Keratinocyte (primary cell): ENCODE measurements around the gene CD74. TPM values are rescaled to one million over a fixed set of nuclear protein-coding genes. Genes with fewer than 3 reads are reported as not detected.

Source experiments
- DNase-seq: peaks from one replicate; pipeline ENCODE4 v3.0.0-alpha.2; 2011; ENCODE audit warnings: low read depth, missing footprints, low spot score
- FAIRE-seq: peaks from 2 replicates; lab custom pipeline; 2011; peaks lifted over from hg19 to GRCh38; lab: Jason Lieb, UNC
- H2AFZ ChIP-seq: 2 replicates; pipeline ENCODE4 v1.6.0; 2012; ENCODE audit warnings: low read length, control low read depth, inconsistent platforms; ENCODE audit not compliant: control insufficient read depth
- H3K27ac ChIP-seq: 2 replicates; pipeline ENCODE4 v1.5.1; 2011; ENCODE audit warnings: low read length; ENCODE audit not compliant: control insufficient read depth, insufficient read depth
- H3K27me3 ChIP-seq: 3 replicates; pipeline ENCODE4 v1.6.0; 2011; ENCODE audit warnings: low read length; ENCODE audit not compliant: control insufficient read depth, insufficient read depth; ENCODE audit errors: extremely low read depth
- H3K36me3 ChIP-seq, 2 experiments: 2 replicates in 1 of 2; 3 replicates in 1 of 2; pipeline ENCODE4 v1.5.1; 2011; ENCODE audit warnings: low read length in 2 of 2, mild to moderate bottlenecking in 1 of 2; ENCODE audit not compliant: control insufficient read depth in 2 of 2, insufficient read depth in 2 of 2; ENCODE audit errors: extremely low read depth in 1 of 2
- H3K4me1 ChIP-seq: 3 replicates; pipeline ENCODE4 v1.5.1; 2011; ENCODE audit warnings: low read length; ENCODE audit not compliant: control insufficient read depth, insufficient read depth; ENCODE audit errors: extremely low read depth
- H3K4me2 ChIP-seq: 3 replicates; pipeline ENCODE4 v1.6.0; 2011; ENCODE audit warnings: low read depth, low read length; ENCODE audit not compliant: control insufficient read depth, insufficient read depth; ENCODE audit errors: extremely low read depth
- H3K4me3 ChIP-seq, 3 experiments: fragments of 200-600 bp in 1 of 3; sonication (generic) in 1 of 3; 2 replicates in 2 of 3; 3 replicates in 1 of 3; pipeline ENCODE4 v1.5.1; 2011 to 2016; ENCODE audit warnings: low read length in 3 of 3, mild to moderate bottlenecking in 3 of 3, control low read depth in 2 of 3, inconsistent platforms in 1 of 3, low read depth in 1 of 3, mixed read lengths in 1 of 3, mixed run types in 1 of 3, moderate library complexity in 1 of 3; ENCODE audit not compliant: control insufficient read depth in 2 of 3, insufficient read depth in 2 of 3; ENCODE audit errors: extremely low read depth in 1 of 3
- H3K79me2 ChIP-seq: 2 replicates; pipeline ENCODE4 v1.6.0; 2012; ENCODE audit warnings: low read length; ENCODE audit not compliant: control insufficient read depth, insufficient read depth
- H3K9ac ChIP-seq: 3 replicates; pipeline ENCODE4 v1.6.0; 2011; ENCODE audit warnings: low read length; ENCODE audit not compliant: control insufficient read depth, insufficient read depth; ENCODE audit errors: extremely low read depth
- H3K9me1 ChIP-seq: 3 replicates; pipeline ENCODE4 v1.6.0; 2011; ENCODE audit warnings: low read length; ENCODE audit not compliant: control insufficient read depth, insufficient read depth; ENCODE audit errors: extremely low read depth
- H3K9me3 ChIP-seq: 2 replicates; pipeline ENCODE4 v1.5.1; 2012; ENCODE audit warnings: low read depth, low read length; ENCODE audit not compliant: control insufficient read depth
- H4K20me1 ChIP-seq: 3 replicates; pipeline ENCODE4 v1.6.0; 2011; ENCODE audit warnings: low read length; ENCODE audit not compliant: control insufficient read depth, insufficient read depth; ENCODE audit errors: extremely low read depth
- EZH2 ChIP-seq: IDR thresholded peaks from one replicate; pipeline ENCODE4 v1.6.1; 2012; ENCODE audit warnings: inconsistent platforms, mild to moderate bottlenecking, low read length, moderate library complexity
- dilution Hi-C: fragments of 300-500 bp; cut with MboI; formaldehyde crosslinking; loops from one replicate; pipeline ENCODE4 v1.7.0; 2020; ENCODE audit warnings: low sequenced_read_pairs; ENCODE audit not compliant: extremely low pct_ligation_motif_present
- polyA plus RNA-seq, 5 experiments: library from polyadenylated mRNA; depleted of rRNA in 3 of 5; stranded (reverse) in 3 of 5; stranded (forward) in 1 of 5; unstranded in 1 of 5; fragments of >200 nt; gene quantifications; 1 replicate in 1 of 5; 2 replicates in 3 of 5; 3 replicates in 1 of 5; pipeline versions ENCODE4 v1.2.1 to v1.2.3, GENCODE V29; 2011 to 2012; ENCODE audit warnings: missing spikeins in 2 of 5, low read depth in 1 of 5, low replicate concordance in 1 of 5
- TF ChIP-seq, protein P1 (sequence below), 3 experiments: IDR thresholded peaks in 1 of 3; conservative IDR thresholded peaks in 1 of 3; optimal IDR thresholded peaks in 1 of 3; 2 replicates in 2 of 3; 3 replicates in 1 of 3; pipeline versions ENCODE3 to v1.5.1; 2011; ENCODE audit warnings: low read length in 3 of 3, mild to moderate bottlenecking in 3 of 3, moderate library complexity in 2 of 3, control low read depth in 1 of 3, inconsistent platforms in 1 of 3; ENCODE audit not compliant: insufficient read depth in 2 of 3; ENCODE audit errors: extremely low read depth in 1 of 3

CD74 gene
- polyA plus RNA-seq, 1 donor (not counting 4 experiments of a cell fraction or from before 2014, with no cell fraction given) = 0.71 TPM

DNA sequence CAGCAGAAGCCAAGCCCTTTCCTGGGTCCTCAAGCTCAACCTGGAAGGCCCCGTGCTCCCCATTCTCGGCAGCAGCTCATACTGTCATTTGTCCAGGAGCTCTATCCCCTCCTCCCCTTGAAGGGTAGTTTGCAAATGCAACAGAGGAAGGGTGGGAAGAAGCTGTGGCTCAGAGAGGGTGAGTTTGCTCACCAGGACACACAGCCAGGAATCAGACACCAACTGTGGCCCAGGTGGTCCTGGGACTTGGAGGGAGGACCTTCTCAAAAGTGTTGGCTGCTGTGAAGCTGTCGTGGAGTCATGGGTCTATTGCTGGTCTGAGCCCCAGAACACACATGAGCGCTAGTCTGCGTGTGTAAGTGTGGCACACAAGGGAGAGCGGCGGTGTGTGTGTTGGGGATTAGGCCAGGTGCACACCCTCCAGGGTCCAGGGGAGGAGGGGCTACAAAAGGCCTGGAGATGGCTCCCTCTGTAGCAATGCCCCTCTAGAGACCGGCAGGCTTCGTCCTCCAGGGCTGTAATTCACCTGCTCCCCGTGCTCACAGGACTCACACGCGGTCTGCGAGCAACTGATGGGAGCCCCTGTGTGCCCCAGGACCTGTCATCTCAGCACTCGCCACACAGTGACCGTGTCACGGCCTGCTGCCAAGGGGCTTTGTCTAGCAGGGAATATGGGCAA lies 45.0 kb upstream of the CD74 start:
- Histone ChIP-seq H3K9me3 (no peaks in the 10 kb centered on the region), H3K4me1 (peaks cover 7% of the 10 kb centered on the region), H3K9me1 (no peaks in the 10 kb centered on the region), H4K20me1 (no peaks in the 10 kb centered on the region), H2AFZ (no peak overlapping the region), H3K4me3 (no peak overlapping the region), H3K4me2 (no peak overlapping the region), H3K27ac (no peak overlapping the region), H3K79me2 (no peaks in the 10 kb centered on the region), H3K27me3 (no peaks in the 10 kb centered on the region), H3K36me3 (no peaks in the 10 kb centered on the region), H3K9ac (no peak overlapping the region)
- dilution Hi-C loops = no loop called here
- FAIRE-seq = no peak
- DNase-seq = no peak
- TF ChIP-seq, protein P1, sequence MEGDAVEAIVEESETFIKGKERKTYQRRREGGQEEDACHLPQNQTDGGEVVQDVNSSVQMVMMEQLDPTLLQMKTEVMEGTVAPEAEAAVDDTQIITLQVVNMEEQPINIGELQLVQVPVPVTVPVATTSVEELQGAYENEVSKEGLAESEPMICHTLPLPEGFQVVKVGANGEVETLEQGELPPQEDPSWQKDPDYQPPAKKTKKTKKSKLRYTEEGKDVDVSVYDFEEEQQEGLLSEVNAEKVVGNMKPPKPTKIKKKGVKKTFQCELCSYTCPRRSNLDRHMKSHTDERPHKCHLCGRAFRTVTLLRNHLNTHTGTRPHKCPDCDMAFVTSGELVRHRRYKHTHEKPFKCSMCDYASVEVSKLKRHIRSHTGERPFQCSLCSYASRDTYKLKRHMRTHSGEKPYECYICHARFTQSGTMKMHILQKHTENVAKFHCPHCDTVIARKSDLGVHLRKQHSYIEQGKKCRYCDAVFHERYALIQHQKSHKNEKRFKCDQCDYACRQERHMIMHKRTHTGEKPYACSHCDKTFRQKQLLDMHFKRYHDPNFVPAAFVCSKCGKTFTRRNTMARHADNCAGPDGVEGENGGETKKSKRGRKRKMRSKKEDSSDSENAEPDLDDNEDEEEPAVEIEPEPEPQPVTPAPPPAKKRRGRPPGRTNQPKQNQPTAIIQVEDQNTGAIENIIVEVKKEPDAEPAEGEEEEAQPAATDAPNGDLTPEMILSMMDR (optimal IDR thresholded peaks at IDR 0.05 in 1 of 3, IDR thresholded peaks at IDR 0.05 in 1 of 3, conservative IDR thresholded peaks at IDR 0.05 in 1 of 3; ENCODE audit: extremely low read depth in 1 of 3, insufficient read depth in 2 of 3, low read length in 3 of 3) = no peak
- TF ChIP-seq EZH2 = no peak

DNA sequence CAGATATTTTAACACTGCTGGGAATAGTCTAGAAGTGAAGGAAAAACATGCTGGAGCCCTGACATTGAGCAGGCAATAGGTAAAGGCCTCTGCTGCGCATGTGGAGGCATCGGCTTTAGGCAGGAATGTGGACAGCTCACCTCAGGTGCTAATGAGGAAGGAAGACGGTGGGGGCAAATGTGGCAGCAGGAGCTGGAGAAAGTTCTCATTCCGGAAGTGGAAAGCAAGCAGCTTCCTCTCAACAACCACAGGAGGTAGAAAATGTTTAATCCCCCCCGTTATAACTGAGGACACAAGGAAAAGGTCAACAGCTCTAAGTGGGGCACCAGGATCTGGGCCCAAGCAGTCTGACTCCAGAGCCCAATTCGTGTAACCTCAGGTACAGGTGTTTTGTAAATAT lies 44.4 kb upstream of the CD74 start:
- no peaks in the 10 kb centered on the region for H3K36me3 ChIP-seq
- TF ChIP-seq, protein P1 (optimal IDR thresholded peaks at IDR 0.05 in 1 of 3, IDR thresholded peaks at IDR 0.05 in 1 of 3, conservative IDR thresholded peaks at IDR 0.05 in 1 of 3; ENCODE audit: extremely low read depth in 1 of 3, insufficient read depth in 2 of 3, low read length in 3 of 3) = no peak
- TF ChIP-seq EZH2 = no peak
- no peak overlapping the region for H2AFZ ChIP-seq
- H4K20me1 ChIP-seq = no peaks in the 10 kb centered on the region
- H3K27me3 ChIP-seq = no peaks in the 10 kb centered on the region
- H3K4me1 ChIP-seq = peaks cover 7% of the 10 kb centered on the region
- no peaks in the 10 kb centered on the region for H3K9me1 ChIP-seq
- dilution Hi-C loops = no loop called here
- no peak overlapping the region for H3K9ac ChIP-seq
- H3K79me2 ChIP-seq = no peaks in the 10 kb centered on the region
- no peak overlapping the region for H3K4me3 ChIP-seq
- DNase-seq (no peak), FAIRE-seq (no peak)
- H3K9me3 ChIP-seq = no peaks in the 10 kb centered on the region
- H3K4me2 ChIP-seq = no peak overlapping the region
- no peak overlapping the region for H3K27ac ChIP-seq
